K562 (cell line): ENCODE results near the gene ZNF322. TPM values are rescaled to one million over a fixed set of nuclear protein-coding genes. Genes with fewer than 3 reads are reported as not detected.
A peak's percentile ranks its signal among the peaks of the same experiment; 100 is the strongest.

Source experiments
- BCLAF1 ChIP-seq, 2 experiments: fragments of 450-650 bp in 1 of 2; IDR thresholded peaks; 2 replicates each; pipeline ENCODE4 v1.6.1; 2011 to 2017; ENCODE audit warnings: low read depth in 2 of 2, antibody characterized with exemption in 1 of 2, borderline replicate concordance in 1 of 2, low read length in 1 of 2, mild to moderate bottlenecking in 1 of 2, mixed read lengths in 1 of 2; ENCODE audit not compliant: control insufficient read depth in 1 of 2
- EGR1 ChIP-seq: fragments of 450-650 bp; conservative IDR thresholded peaks from 2 replicates; pipeline ENCODE4 v1.6.1; 2017; ENCODE audit warnings: mild to moderate bottlenecking
- MIER1 ChIP-seq: fragments of 450-650 bp; IDR thresholded peaks from 2 replicates; pipeline ENCODE4 v1.6.1; 2016; ENCODE audit warnings: antibody characterized with exemption, mild to moderate bottlenecking, low read depth
- MTA3 ChIP-seq: fragments of 450-650 bp; formaldehyde crosslinking; IDR thresholded peaks from 2 replicates; pipeline ENCODE4 v1.6.1; 2017; ENCODE audit warnings: mild to moderate bottlenecking, borderline replicate concordance
- NFE2L1 ChIP-seq: fragments of 450-650 bp; IDR thresholded peaks from 2 replicates; pipeline ENCODE4 v1.6.1; 2016; ENCODE audit warnings: missing genetic modification characterization, low read depth, mild to moderate bottlenecking, missing compliant biosample characterization, moderate library complexity, borderline replicate concordance
- RBM15 ChIP-seq: fragments of 200-400 bp; formaldehyde crosslinking; IDR thresholded peaks from 2 replicates; pipeline ENCODE4 v1.6.1; 2018; ENCODE audit warnings: mild to moderate bottlenecking, low read length, moderate library complexity; ENCODE audit not compliant: insufficient read depth
- RERE ChIP-seq: sonication (generic); formaldehyde crosslinking; IDR thresholded peaks from 2 replicates; pipeline ENCODE4 v1.8.0; 2023; ENCODE audit warnings: missing genetic modification reagents, mild to moderate bottlenecking, borderline replicate concordance
- SFPQ ChIP-seq: fragments of 200-400 bp; formaldehyde crosslinking; IDR thresholded peaks from 2 replicates; pipeline ENCODE4 v1.6.1; 2017; ENCODE audit warnings: mild to moderate bottlenecking, low read depth, low read length, moderate library complexity
- SRSF1 ChIP-seq: fragments of 200-400 bp; formaldehyde crosslinking; IDR thresholded peaks from 2 replicates; pipeline ENCODE4 v1.6.1; 2017; ENCODE audit warnings: mild to moderate bottlenecking, low read depth, low read length, moderate library complexity
- TEAD1 ChIP-seq, 2 experiments: fragments of 450-650 bp in 1 of 2; sonication (generic) in 1 of 2; formaldehyde crosslinking; IDR thresholded peaks; 2 replicates each; pipeline versions ENCODE4 v1.4.0 to v1.8.0; 2020 to 2022; ENCODE audit warnings: mild to moderate bottlenecking in 2 of 2, missing genetic modification reagents in 1 of 2
- ZBTB34 ChIP-seq: fragments of 250-450 bp; sonication (Bioruptor Pico); IDR thresholded peaks from 2 replicates; pipeline ENCODE4 v1.8.0; 2021; ENCODE audit warnings: mild to moderate bottlenecking, moderate library complexity
- ZFP36 ChIP-seq: fragments of 150-350 bp; IDR thresholded peaks from 2 replicates; pipeline ENCODE4 v1.6.1; 2018; ENCODE audit warnings: low read length, low read depth; ENCODE audit not compliant: partially characterized antibody
- ZNF143 ChIP-seq: sonication (generic); formaldehyde crosslinking; IDR thresholded peaks from 2 replicates; pipeline ENCODE4 v1.9.0; 2022; ENCODE audit warnings: mild to moderate bottlenecking, missing genetic modification reagents
- ZNF311 ChIP-seq: fragments of 250-450 bp; sonication (Bioruptor Pico); IDR thresholded peaks from 2 replicates; pipeline ENCODE4 v1.4.0; 2020; ENCODE audit warnings: mild to moderate bottlenecking, moderate library complexity
- polyA plus RNA-seq, 8 experiments: library from polyadenylated mRNA; depleted of rRNA in 4 of 8; stranded (reverse) in 5 of 8; unstranded in 3 of 8; fragments of >200 nt; fragmentation: Nextera tagmentation in 2 of 8; fragmentation: Illumina TruSeq in 1 of 8; extraction: Ambion mirVana in 2 of 8; extraction: Trizol in 1 of 8; gene quantifications; 2 replicates each; pipeline versions ENCODE4 v1.2.1 to v1.2.3, GENCODE V29; 2011 to 2014; ENCODE audit warnings: inconsistent platforms in 1 of 8, missing spikeins in 1 of 8
- total RNA-seq, 7 experiments: library from RNA; depleted of rRNA in 6 of 7; stranded (reverse); fragments of >200 nt in 6 of 7; fragmentation: Illumina TruSeq in 2 of 7; extraction: Trizol in 2 of 7; gene quantifications; 2 replicates each; pipeline versions ENCODE4 v1.2.1 to v1.2.3, GENCODE V29; 2011 to 2021; ENCODE audit warnings: low replicate concordance in 1 of 7

ZNF322 gene
- total and polyA plus RNA-seq, 9 of the 15 experiments (the other 6 are each of a cell fraction or from before 2014, with no cell fraction given) = 4.7 to 31.2 (median 18.7) TPM

- TF ChIP-seq NFE2L1 (tag) (no peak), BCLAF1 (IDR thresholded peaks at IDR 0.05; ENCODE audit: borderline replicate concordance in 1 of 2, control insufficient read depth in 1 of 2, low read depth in 2 of 2, low read length in 1 of 2) (0 out of 4 replicates have a peak, but pooled peaks of 1 of the 2 experiments have one; percentile 67), ZBTB34 (no peak), MIER1 (no peak), EGR1 (no peak), ZFP36 (peak; percentile 14), SFPQ (no peak), SRSF1 (no peak), TEAD1 (CRISPR knock-in tag; IDR thresholded peaks at IDR 0.05) (no peak), RBM15 (no peak), ZNF311 (CRISPR knock-in tag) (no peak), ZNF143 (CRISPR knock-in tag) (no peak), MTA3 (peak; percentile 90; the same call in 1 of the 2 replicates), RERE (CRISPR knock-in tag) (no peak)
These were observed 63.8 kb downstream of the ZNF322 start (continued) for GRCh38 chr6:26595669-26596269.
